ENCODE results near the gene BMP10.

BMP10 gene

GRCh38 chr2:68878071-68878711, 7.0 kb upstream of the BMP10 start:
- H2AFZ ChIP-seq (ENCODE audit: low read depth): no peak overlapping the region
- H3K4me3 ChIP-seq (IDR thresholded peaks at IDR 0.05; ENCODE audit: insufficient read depth, low read depth, low read length): no peak overlapping the region
- H3K36me3 ChIP-seq (ENCODE audit: insufficient read depth): no peaks in the 10 kb centered on the region
- no peak overlapping the region for H3K9ac ChIP-seq
- TF ChIP-seq, protein P1, sequence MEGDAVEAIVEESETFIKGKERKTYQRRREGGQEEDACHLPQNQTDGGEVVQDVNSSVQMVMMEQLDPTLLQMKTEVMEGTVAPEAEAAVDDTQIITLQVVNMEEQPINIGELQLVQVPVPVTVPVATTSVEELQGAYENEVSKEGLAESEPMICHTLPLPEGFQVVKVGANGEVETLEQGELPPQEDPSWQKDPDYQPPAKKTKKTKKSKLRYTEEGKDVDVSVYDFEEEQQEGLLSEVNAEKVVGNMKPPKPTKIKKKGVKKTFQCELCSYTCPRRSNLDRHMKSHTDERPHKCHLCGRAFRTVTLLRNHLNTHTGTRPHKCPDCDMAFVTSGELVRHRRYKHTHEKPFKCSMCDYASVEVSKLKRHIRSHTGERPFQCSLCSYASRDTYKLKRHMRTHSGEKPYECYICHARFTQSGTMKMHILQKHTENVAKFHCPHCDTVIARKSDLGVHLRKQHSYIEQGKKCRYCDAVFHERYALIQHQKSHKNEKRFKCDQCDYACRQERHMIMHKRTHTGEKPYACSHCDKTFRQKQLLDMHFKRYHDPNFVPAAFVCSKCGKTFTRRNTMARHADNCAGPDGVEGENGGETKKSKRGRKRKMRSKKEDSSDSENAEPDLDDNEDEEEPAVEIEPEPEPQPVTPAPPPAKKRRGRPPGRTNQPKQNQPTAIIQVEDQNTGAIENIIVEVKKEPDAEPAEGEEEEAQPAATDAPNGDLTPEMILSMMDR (conservative IDR thresholded peaks at IDR 0.05; ENCODE audit: low read depth, low read length): no peak
- H3K27ac ChIP-seq: no peak overlapping the region
- H3K27me3 ChIP-seq (ENCODE audit: insufficient read depth, low read depth): no peaks in the 10 kb centered on the region
- no peak overlapping the region for H3K4me2 ChIP-seq
- no peaks in the 10 kb centered on the region for H4K20me1 ChIP-seq (ENCODE audit: insufficient read depth)
- H3K4me1 ChIP-seq (ENCODE audit: low read depth, poor library complexity, severe bottlenecking): no peaks in the 10 kb centered on the region
- no peaks in the 10 kb centered on the region for H3K79me2 ChIP-seq (ENCODE audit: insufficient read depth, low read depth)

DNA sequence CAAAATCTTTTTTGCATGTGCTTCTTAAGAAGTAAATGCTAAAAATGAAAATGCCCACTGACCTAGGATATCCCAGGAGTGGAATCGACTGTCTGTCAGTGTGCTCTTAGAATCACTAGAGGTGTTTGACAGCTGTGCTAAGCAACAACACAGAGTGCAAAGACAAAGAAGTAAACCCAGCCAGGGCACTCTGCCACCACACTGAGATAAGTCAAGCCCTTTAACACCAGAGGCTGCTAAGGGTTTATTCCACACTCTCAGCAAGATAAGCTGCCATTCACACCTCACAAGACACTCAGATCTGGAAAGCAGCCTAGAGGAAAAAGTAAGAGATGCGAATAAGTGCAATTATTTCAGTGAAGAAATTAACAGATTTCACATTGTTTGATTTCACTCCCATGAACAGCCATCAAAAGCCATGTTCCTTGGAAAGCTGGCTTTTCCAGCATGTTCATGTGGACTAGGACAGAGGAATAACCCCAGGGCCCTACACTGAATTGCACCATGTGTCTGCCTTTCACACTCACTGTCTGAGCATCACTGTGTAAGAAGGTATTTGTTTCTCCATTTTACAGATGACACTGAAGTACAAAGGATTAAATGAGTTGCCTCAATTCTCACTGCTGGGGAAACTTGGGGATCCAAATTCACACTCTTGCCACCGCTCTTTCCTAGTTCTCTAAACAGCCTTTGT, 6.0 kb upstream of the BMP10 start:
- Histone ChIP-seq H3K4me3 (IDR thresholded peaks at IDR 0.05; ENCODE audit: insufficient read depth, low read depth, low read length) (no peak overlapping the region), H3K27me3 (ENCODE audit: insufficient read depth, low read depth) (no peaks in the 10 kb centered on the region), H3K27ac (no peak overlapping the region), H3K36me3 (ENCODE audit: insufficient read depth) (no peaks in the 10 kb centered on the region), H4K20me1 (ENCODE audit: insufficient read depth) (no peaks in the 10 kb centered on the region), H2AFZ (ENCODE audit: low read depth) (no peak overlapping the region), H3K79me2 (ENCODE audit: insufficient read depth, low read depth) (no peaks in the 10 kb centered on the region), H3K9ac (no peak overlapping the region), H3K4me1 (ENCODE audit: low read depth, poor library complexity, severe bottlenecking) (no peaks in the 10 kb centered on the region), H3K4me2 (no peak overlapping the region)
- TF ChIP-seq, protein P1 (conservative IDR thresholded peaks at IDR 0.05; ENCODE audit: low read depth, low read length): no peak

GRCh38 chr2:68870215-68870614, 982 bp downstream of the BMP10 start:
- Histone ChIP-seq H3K4me3 (IDR thresholded peaks at IDR 0.05; ENCODE audit: insufficient read depth, low read depth, low read length) (no peak overlapping the region), H2AFZ (ENCODE audit: low read depth) (no peak overlapping the region), H3K9ac (no peak overlapping the region), H3K4me2 (no peak overlapping the region), H3K27me3 (ENCODE audit: insufficient read depth, low read depth) (no peaks in the 10 kb centered on the region), H3K27ac (no peak overlapping the region), H3K4me1 (ENCODE audit: low read depth, poor library complexity, severe bottlenecking) (no peaks in the 10 kb centered on the region), H3K36me3 (ENCODE audit: insufficient read depth) (no peaks in the 10 kb centered on the region), H4K20me1 (ENCODE audit: insufficient read depth) (no peaks in the 10 kb centered on the region), H3K79me2 (ENCODE audit: insufficient read depth, low read depth) (no peaks in the 10 kb centered on the region)
- TF ChIP-seq, protein P1 (conservative IDR thresholded peaks at IDR 0.05; ENCODE audit: low read depth, low read length): no peak

- H3K36me3 ChIP-seq (ENCODE audit: insufficient read depth): no peaks in the 10 kb centered on the region
- H3K4me2 ChIP-seq: no peak overlapping the region
- H3K79me2 ChIP-seq (ENCODE audit: insufficient read depth, low read depth): no peaks in the 10 kb centered on the region
- no peaks in the 10 kb centered on the region for H4K20me1 ChIP-seq (ENCODE audit: insufficient read depth)
- H3K27me3 ChIP-seq (ENCODE audit: insufficient read depth, low read depth): no peaks in the 10 kb centered on the region
- TF ChIP-seq, protein P1 (conservative IDR thresholded peaks at IDR 0.05; ENCODE audit: low read depth, low read length): no peak
- H3K9ac ChIP-seq: no peak overlapping the region
- H3K27ac ChIP-seq: no peak overlapping the region
- no peak overlapping the region for H3K4me3 ChIP-seq (IDR thresholded peaks at IDR 0.05; ENCODE audit: insufficient read depth, low read depth, low read length)
- H3K4me1 ChIP-seq (ENCODE audit: low read depth, poor library complexity, severe bottlenecking): no peaks in the 10 kb centered on the region
- H2AFZ ChIP-seq (ENCODE audit: low read depth): no peak overlapping the region
These were observed 6.1 kb downstream of the BMP10 start for GRCh38 chr2:68865108-68865507.

All from KMS-11 (cell line).